A204.1 (cell line): Measurements from ENCODE around the gene CFAP119.

Experiments used
- FAIRE-seq: peaks from 2 replicates; lab custom pipeline; 2012; peaks lifted over from hg19 to GRCh38; lab: Jason Lieb, UNC

Gene CFAP119

GRCh38 chr16:30762991-30763725 lies 1.3 kb upstream of the CFAP119 start:
- FAIRE-seq = no peak

GRCh38 chr16:30761427-30761927 lies 385 bp downstream of the CFAP119 start:
- FAIRE-seq = no peak

GRCh38 chr16:30760577-30761426 lies 1.1 kb downstream of the CFAP119 start:
- no peak for FAIRE-seq

GRCh38 chr16:30760001-30760559 lies 1.8 kb downstream of the CFAP119 start:
- FAIRE-seq = no peak

DNA sequence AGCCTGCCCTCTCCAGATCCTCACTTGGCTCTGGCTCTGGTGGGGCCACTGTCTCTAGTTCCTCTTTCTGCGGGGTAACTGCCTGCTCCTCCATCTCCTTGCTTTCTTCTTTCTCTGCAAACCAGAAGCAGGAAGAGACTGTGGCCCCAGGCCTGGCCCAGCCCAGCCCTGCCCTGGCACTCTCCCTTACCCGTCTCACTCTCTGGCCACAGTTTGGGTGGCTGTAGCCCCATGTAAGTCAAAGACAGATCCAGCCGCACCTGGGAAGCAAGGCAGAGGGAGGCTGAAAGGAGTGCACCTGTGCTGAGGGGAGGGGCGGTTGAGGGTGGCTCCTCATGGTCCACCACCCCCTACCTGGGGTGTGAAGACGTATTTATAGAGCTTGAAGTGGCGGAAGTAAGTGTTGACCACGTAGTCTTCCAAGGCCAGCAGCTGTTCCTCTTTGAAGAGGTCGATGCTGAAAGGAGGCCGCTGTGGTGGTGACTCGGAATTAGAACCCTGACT lies 2.8 kb downstream of the CFAP119 start:
- no peak for FAIRE-seq

DNA sequence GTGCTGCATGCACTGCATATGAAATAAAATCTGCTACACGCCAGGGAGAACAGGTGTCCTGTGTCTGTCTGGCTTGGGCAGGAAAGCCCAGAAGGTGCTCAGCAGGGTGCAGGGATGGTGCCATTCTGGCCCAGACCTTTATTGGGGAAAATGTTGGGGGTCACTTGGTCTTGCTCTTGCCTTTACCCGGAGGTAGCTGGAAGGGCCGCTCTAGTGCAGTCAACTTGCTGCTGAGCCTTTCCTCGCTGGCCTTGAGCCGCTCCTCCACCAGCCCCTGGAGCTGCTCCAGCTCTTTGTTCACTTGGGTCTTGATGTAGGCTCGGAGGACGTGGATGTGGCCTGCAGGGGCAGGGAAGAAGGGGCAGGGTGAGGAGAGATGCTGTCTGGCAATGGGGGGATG lies 4.5 kb downstream of the CFAP119 start:
- FAIRE-seq = no peak

GRCh38 chr16:30756781-30757100 lies 5.1 kb downstream of the CFAP119 start:
- no peak for FAIRE-seq

GRCh38 chr16:30755955-30756780 lies 5.7 kb downstream of the CFAP119 start:
- FAIRE-seq = no peak

- FAIRE-seq = no peak
These were observed 8.3 kb downstream of the CFAP119 start for GRCh38 chr16:30753596-30753995.

GRCh38 chr16:30750876-30751465 lies 10.9 kb downstream of the CFAP119 start:
- FAIRE-seq = no peak

DNA sequence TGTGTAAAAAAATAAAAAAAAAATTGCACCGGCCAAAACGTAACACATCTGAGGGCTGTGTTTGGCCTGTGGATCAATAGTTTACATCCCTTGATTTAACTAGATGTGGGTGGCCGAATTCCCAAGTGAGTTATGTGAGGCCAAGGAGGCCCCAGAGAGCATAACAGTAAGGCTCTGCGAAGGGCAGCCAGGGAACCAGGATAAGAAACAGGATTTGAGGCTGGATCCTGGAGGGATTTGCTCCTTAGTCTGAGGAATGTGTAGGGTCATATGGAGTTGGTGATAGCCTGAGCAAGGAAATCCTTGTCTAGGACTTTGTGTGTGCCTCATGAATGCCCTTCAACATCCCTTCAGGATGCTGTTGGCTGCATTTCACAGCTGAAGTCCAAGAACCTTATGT lies 11.7 kb downstream of the CFAP119 start:
- no peak for FAIRE-seq

- FAIRE-seq = no peak
These were observed 13.0 kb downstream of the CFAP119 start for GRCh38 chr16:30748634-30749445.

- FAIRE-seq = peak; percentile 98
These were observed 13.8 kb downstream of the CFAP119 start, which contains the start of gene PHKG2 for GRCh38 chr16:30747799-30748633. Gene PHKG2 (plus strand): TSS chr16:30748425. CDS start chr16:30748821, 396 bp downstream.

DNA sequence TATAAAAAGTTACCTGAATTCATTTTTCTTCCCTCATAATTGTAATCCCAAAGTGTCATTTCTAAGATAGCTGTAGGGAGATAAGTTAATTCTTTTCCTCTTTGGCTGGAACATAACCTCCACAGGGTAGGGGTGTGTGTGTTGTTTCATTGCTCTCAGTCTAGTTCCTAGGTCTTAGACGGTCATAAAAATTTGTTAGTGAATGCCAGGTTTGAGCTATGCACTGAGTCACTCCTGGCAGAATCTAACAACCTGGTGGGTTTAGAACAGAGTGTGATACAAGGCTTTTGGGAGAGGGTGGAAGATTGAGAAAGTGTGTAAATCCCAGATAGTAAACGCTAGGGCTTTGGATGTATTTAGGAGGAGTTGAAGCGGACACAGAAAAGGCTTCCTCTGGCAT lies 14.5 kb downstream of the CFAP119 start:
- FAIRE-seq = no peak

DNA sequence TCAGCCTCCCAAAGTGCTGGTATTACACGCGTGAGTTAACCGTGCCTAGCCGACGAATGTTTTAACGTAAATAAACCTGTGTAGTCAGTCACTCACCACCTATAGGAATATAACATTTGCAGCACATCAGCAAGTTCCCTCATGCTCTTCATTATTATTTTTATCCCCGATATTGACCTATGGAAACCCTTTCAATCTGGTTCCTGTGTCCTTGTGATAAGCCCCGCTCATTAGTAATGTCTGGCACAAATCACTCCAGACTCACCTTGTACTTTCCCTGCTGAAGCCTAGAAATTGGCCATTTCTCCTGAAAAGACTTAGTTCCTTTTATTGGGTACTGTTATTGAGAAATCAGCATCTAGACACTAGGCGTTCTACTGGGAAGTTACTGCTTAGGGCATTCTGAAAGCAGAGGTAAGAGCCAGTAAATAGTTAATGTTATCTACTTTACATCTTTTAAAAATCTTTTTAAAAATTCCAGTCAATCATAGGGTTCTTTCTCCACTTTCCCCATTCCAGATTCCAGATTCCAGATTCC lies 15.2 kb downstream of the CFAP119 start:
- FAIRE-seq = no peak

GRCh38 chr16:30745082-30745481 lies 16.8 kb downstream of the CFAP119 start:
- no peak for FAIRE-seq

DNA sequence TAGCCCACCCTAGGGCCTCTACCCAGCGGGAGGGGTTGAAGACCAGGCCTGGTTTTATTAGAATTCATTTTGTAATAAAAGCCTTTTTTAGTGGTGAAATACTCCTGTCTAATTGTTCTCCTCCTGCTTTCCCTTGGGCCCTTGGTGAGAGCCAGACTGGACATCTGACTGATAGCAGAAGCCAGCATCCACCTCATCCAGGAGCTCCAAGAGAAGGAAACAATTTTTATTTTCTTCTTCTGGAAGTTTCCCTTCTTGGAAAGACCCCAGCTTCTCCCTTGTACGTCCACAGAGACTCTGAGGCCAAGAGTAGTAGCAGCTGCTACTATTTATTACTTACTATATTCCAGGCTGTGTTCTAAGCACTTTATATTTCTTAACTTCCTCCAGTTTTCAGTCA lies 17.7 kb downstream of the CFAP119 start:
- FAIRE-seq = no peak

DNA sequence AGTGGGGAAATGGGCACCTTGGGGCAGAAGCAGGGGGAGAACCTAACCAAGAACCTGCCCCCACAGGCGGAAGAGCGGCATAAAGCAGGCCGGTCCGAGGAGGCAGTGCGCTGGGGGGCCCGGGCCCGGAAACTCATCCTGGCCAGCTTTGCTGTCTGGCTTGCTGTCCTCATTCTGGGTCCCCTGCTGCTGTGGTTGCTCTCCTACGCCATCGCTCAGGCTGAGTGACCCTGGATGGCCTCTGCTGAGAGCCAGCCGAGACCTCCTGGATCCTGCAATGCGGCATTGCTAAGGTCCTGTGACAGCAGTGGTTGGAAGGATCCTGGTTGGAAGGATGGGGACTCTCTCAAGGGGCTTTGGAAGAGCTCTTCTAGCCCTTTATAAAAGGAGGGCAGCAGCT lies 18.1 kb downstream of the CFAP119 start:
- FAIRE-seq = no peak

- no peak for FAIRE-seq
These were observed 20.4 kb downstream of the CFAP119 start for GRCh38 chr16:30741461-30741914.
